Mesothelial cell of epicardium (in vitro differentiated cells): ENCODE results near the gene PHF3. TPM values are rescaled to one million over a fixed set of nuclear protein-coding genes. Genes with fewer than 3 reads are reported as not detected.

Experiments used
- DNase-seq, 2 experiments: peaks; one replicate each; pipeline ENCODE4 v3.0.0; 2021; ENCODE audit warnings: low spot score in 2 of 2; ENCODE audit not compliant: unreplicated experiment in 2 of 2
- H3K27ac Mint-ChIP-seq: 2 replicates; pipeline ENCODE4 v1.8.0; 2021; ENCODE audit warnings: mixed read lengths
- H3K27me3 Mint-ChIP-seq: 2 replicates; pipeline ENCODE4 v1.8.0; 2021; ENCODE audit warnings: low read depth, mixed read lengths
- H3K36me3 Mint-ChIP-seq: 2 replicates; pipeline ENCODE4 v1.8.0; 2021; ENCODE audit warnings: mixed read lengths
- H3K4me1 Mint-ChIP-seq: 2 replicates; pipeline ENCODE4 v1.8.0; 2021; ENCODE audit warnings: mixed read lengths
- H3K4me3 Mint-ChIP-seq: 2 replicates; pipeline ENCODE4 v1.8.0; 2021; ENCODE audit warnings: mild to moderate bottlenecking, moderate library complexity, mixed read lengths
- H3K9me3 Mint-ChIP-seq: 2 replicates; pipeline ENCODE4 v1.8.0; 2021; ENCODE audit warnings: mixed read lengths
- total RNA-seq: library from RNA; stranded (reverse); gene quantifications from 3 replicates; pipeline ENCODE4 v1.2.1, GENCODE V29; 2021
- TF ChIP-seq, protein P1 (sequence below): fragments of 200-600 bp; sonication (generic); IDR thresholded peaks from one replicate; pipeline ENCODE4 v1.5.0; 2021; ENCODE audit warnings: antibody characterized with exemption; ENCODE audit not compliant: unreplicated experiment

PHF3 gene
- total RNA-seq, 1 donor from 2014 or later: 67.1 TPM

DNA sequence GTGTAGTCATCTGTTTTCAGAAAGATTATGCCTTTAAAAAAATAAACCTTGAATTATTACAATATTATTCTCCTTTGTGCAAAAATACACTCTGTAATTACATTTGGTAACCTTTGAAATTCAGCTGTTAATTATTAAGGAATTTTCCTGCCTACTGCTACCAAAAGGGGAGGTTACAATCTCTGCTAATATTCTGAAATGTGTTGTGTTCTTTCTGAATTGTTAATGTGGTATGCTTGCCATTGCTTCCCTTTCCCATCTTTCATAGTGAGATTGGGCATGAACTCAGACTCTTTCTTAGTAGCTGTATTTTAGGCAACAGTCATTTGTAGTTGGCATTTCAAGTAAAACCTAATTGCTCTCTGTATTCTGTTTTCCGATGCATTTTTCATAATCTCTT is 73.0 kb downstream of the PHF3 start:
- H3K27me3 Mint-ChIP-seq: no peaks in the 10 kb centered on the region
- H3K4me3 Mint-ChIP-seq: no peak overlapping the region
- H3K9me3 Mint-ChIP-seq: no peaks in the 10 kb centered on the region
- TF ChIP-seq, protein P1, sequence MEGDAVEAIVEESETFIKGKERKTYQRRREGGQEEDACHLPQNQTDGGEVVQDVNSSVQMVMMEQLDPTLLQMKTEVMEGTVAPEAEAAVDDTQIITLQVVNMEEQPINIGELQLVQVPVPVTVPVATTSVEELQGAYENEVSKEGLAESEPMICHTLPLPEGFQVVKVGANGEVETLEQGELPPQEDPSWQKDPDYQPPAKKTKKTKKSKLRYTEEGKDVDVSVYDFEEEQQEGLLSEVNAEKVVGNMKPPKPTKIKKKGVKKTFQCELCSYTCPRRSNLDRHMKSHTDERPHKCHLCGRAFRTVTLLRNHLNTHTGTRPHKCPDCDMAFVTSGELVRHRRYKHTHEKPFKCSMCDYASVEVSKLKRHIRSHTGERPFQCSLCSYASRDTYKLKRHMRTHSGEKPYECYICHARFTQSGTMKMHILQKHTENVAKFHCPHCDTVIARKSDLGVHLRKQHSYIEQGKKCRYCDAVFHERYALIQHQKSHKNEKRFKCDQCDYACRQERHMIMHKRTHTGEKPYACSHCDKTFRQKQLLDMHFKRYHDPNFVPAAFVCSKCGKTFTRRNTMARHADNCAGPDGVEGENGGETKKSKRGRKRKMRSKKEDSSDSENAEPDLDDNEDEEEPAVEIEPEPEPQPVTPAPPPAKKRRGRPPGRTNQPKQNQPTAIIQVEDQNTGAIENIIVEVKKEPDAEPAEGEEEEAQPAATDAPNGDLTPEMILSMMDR: no peak
- no peaks in the 10 kb centered on the region for H3K4me1 Mint-ChIP-seq
- peaks cover 62% of the 10 kb centered on the region for H3K36me3 Mint-ChIP-seq
- DNase-seq: no peak
- no peak overlapping the region for H3K27ac Mint-ChIP-seq

DNA sequence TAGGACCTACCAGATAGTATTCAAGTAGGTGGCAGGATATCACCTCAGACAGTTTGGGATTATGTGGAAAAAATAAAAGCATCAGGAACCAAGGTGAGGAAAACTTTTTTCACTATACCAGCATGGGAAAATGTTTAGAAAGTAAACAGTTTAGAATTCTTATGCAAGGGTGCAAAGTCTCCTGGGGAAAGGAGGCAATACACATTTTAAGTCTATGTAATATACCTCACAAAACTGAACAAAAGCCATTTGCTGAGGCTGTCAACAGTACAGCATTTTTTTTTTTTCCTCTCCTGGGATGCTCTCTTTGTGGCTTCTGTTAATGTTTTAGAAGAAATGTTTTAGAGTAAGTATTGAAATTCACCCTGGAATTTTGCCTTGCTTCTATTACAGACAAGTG is 73.5 kb downstream of the PHF3 start:
- Mint-ChIP-seq H3K4me3 (no peak overlapping the region), H3K36me3 (peaks cover 60% of the 10 kb centered on the region), H3K9me3 (no peaks in the 10 kb centered on the region), H3K27ac (no peak overlapping the region), H3K27me3 (no peaks in the 10 kb centered on the region), H3K4me1 (no peaks in the 10 kb centered on the region)
- TF ChIP-seq, protein P1: no peak
- DNase-seq: no peak

DNA sequence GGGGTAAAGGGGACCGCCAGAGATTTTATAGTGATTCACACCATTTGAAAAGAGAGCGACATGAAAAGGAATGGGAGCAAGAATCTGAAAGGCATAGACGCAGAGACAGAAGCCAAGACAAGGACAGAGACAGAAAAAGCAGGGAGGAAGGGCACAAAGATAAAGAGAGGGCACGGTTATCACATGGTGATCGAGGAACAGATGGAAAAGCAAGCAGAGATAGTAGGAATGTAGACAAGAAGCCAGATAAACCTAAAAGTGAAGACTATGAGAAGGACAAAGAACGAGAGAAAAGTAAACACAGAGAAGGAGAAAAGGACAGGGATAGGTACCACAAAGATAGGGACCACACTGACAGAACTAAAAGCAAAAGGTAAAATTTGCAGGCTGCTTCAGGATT is 77.7 kb downstream of the PHF3 start:
- Mint-ChIP-seq H3K4me1 (no peaks in the 10 kb centered on the region), H3K9me3 (no peaks in the 10 kb centered on the region), H3K27me3 (no peaks in the 10 kb centered on the region), H3K4me3 (no peak overlapping the region), H3K27ac (no peak overlapping the region), H3K36me3 (peaks cover 46% of the 10 kb centered on the region)
- TF ChIP-seq, protein P1: no peak
- no peak for DNase-seq

DNA sequence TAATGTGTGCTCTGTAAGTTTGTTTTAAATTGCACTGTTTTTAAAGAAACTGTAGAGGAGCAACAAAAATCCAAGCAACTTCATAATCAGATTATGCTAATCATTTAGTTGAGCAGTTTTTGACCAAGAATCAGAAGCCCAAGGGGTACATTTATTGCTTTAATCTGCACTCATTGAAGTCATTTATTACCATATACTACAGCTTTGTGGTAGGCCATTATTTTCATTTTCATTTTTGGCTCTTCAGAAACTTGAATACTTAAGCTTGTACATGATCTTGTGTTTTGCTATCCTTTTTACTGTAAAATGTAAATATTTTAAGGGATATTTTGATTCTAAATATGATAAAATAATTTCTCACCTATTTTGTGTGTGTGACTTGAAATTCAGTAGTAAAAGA is 78.5 kb downstream of the PHF3 start:
- DNase-seq: no peak
- Mint-ChIP-seq H3K4me3 (no peak overlapping the region), H3K9me3 (no peaks in the 10 kb centered on the region), H3K36me3 (peaks cover 44% of the 10 kb centered on the region), H3K27me3 (no peaks in the 10 kb centered on the region), H3K4me1 (no peaks in the 10 kb centered on the region), H3K27ac (no peak overlapping the region)
- TF ChIP-seq, protein P1: no peak

DNA sequence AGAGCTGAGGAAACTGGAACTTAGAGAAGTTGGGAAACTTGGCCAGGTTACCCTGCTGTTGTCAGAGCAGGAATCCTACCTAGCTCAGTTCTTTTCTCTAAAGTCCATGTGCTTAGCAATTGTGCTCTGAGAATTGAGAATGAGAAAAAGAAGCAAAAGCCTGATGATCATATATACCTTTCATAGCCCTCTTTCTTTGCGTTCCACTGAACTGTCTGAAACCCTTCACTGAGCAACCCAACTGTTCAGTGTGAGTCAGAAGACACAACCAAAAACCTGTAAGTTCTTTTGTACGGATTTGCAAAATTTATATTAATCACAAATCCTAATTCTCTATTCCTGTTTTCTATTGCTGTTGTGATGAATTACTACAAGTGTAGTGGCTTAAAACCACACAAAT is 80.6 kb downstream of the PHF3 start:
- Mint-ChIP-seq H3K27ac (no peak overlapping the region), H3K4me3 (no peak overlapping the region), H3K9me3 (no peaks in the 10 kb centered on the region), H3K4me1 (no peaks in the 10 kb centered on the region), H3K36me3 (peaks cover 29% of the 10 kb centered on the region), H3K27me3 (no peaks in the 10 kb centered on the region)
- TF ChIP-seq, protein P1: no peak
- DNase-seq: no peak

DNA sequence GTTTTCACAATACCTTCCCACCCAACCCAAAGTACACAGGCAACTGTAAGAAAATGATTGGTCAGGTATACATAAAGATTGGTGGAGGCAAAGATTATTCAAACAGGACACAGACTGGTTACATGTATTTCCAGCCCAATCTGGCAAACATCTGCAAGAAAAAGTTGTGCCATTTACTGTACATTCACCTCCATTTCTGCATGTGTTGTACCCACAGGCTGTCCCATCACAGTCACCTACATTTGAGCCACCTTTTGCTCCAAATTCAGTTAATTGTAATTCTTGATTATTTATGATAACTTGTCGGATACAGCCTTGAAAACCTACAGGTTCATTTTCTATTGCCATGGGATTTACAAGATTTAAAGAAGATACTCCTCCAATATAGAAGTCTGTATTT is 85.6 kb downstream of the PHF3 start:
- TF ChIP-seq, protein P1: no peak
- no peaks in the 10 kb centered on the region for H3K4me1 Mint-ChIP-seq
- no peaks in the 10 kb centered on the region for H3K27me3 Mint-ChIP-seq
- no peak overlapping the region for H3K27ac Mint-ChIP-seq
- DNase-seq: no peak
- peaks cover 7% of the 10 kb centered on the region for H3K36me3 Mint-ChIP-seq
- no peak overlapping the region for H3K4me3 Mint-ChIP-seq
- no peaks in the 10 kb centered on the region for H3K9me3 Mint-ChIP-seq
